ENCODE measurements around the gene FBLN2.
A peak's percentile ranks its signal among the peaks of the same experiment; 100 is the strongest.

Gene FBLN2

DNA sequence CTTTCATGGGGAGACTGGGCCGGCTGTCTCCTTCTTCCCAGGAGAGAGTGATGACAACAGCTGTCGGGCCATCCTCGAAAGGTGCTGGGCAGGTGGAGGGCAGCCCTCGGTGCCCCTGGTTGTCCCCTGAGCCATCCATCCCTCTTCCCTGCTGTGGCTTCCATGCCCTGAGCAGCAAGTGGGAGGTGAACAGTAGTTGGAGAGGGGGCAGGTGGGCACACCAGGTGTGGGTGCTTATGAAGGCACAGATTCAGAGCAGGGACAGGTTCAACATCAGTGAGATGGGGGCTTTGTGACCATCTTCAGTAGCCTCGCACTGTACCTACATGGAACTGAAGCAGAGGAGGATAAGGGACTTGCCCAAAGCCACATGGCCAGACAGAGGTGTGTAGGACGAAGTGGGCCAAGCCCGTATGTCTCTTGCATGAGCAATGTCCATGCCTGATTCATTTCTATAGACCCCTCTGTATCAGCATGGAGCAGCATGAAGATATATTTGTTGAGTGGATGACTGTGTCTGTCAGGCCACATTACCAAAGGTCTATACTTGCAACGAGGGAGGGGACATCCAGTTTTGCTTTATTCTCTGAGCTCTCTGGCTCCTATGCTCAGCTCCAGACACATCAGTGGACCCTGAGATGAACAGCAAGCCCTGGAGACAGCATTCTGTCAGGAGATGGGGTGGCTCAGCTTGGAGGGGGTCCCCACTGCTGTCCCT, 107.8 kb downstream of the FBLN2 start:
- no peak for DNase-seq (ENCODE audit: low read depth in 2 of 2)

DNA sequence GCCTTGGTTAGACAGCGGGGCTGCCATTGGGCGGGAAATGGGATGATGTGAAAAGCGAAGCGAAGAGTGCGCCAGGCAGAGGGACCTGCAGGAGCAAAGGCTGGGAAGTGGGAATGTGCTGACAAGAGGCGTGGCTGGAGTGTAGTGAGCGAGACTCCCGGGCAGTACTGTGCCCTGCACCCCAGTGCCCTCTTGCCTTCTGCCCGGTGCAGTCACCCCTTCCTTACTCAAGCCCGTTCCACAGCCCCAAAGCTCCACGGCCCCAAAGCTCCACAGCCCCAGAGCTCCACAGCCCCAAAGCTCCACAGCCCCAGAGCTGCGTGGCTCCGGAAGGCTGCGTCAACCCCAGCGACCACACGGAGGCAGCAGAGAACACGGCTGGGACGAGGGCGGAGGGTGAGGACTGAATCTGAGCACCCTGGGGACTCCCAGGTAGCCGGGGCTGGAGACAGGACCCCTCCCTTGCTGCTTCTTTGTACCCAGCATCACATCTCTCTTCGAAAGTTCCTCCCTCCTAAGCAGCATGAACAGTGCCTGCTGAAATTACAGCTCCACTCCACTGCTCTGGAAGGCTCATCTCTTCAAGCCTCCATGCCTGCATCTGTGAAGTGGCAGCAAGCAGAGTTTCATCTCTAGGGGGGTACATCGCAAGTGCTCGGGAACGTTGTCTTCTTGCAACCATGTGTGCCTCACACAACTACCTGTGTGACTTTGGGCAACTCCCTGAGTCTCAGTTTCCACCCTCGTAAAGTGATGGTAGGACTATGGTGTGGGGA, 108.9 kb downstream of the FBLN2 start:
- H3K4me3 ChIP-seq (replicated peaks in 1 of 2; ENCODE audit: low read depth in 2 of 2, low read length in 2 of 2): peak overlapping the region in 1 of 2 donors; percentile 5
- peak; percentile 31 to 41 for DNase-seq (ENCODE audit: low read depth in 2 of 2)
- TF ChIP-seq, protein P1, sequence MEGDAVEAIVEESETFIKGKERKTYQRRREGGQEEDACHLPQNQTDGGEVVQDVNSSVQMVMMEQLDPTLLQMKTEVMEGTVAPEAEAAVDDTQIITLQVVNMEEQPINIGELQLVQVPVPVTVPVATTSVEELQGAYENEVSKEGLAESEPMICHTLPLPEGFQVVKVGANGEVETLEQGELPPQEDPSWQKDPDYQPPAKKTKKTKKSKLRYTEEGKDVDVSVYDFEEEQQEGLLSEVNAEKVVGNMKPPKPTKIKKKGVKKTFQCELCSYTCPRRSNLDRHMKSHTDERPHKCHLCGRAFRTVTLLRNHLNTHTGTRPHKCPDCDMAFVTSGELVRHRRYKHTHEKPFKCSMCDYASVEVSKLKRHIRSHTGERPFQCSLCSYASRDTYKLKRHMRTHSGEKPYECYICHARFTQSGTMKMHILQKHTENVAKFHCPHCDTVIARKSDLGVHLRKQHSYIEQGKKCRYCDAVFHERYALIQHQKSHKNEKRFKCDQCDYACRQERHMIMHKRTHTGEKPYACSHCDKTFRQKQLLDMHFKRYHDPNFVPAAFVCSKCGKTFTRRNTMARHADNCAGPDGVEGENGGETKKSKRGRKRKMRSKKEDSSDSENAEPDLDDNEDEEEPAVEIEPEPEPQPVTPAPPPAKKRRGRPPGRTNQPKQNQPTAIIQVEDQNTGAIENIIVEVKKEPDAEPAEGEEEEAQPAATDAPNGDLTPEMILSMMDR (IDR thresholded peaks at IDR 0.05; ENCODE audit: low read depth, low read length): peak; percentile 94

More for the DNA sequence above, 107.8 kb downstream of the FBLN2 start:
- no peak overlapping the region for H3K4me3 ChIP-seq (replicated peaks in 1 of 2; ENCODE audit: low read depth in 2 of 2, low read length in 2 of 2)
- TF ChIP-seq, protein P1 (IDR thresholded peaks at IDR 0.05; ENCODE audit: low read depth, low read length): no peak

DNA sequence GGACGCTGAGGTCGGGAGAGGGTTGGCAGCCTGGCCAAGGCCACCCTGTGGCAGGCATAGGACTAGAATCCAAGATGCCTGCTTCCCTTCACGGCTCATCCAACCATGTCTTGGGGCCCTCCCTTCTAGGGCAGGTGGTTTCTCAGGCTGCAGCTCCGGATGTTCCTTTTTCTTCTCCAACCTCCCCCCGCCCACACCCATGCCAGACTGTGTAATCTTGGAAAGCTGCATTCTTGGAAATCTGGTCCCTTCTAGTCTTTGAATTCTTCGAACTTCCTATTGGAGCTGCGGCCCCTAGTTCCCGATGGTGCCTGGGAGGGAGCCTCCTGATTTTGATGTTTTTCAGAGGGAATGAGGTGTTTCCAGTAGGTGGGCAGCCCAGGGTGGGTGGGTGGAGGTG, 109.8 kb downstream of the FBLN2 start:
- H3K4me3 ChIP-seq (replicated peaks in 1 of 2; ENCODE audit: low read depth in 2 of 2, low read length in 2 of 2): no peak overlapping the region
- TF ChIP-seq, protein P1 (IDR thresholded peaks at IDR 0.05; ENCODE audit: low read depth, low read length): no peak
- no peak for DNase-seq (ENCODE audit: low read depth in 2 of 2)

DNA sequence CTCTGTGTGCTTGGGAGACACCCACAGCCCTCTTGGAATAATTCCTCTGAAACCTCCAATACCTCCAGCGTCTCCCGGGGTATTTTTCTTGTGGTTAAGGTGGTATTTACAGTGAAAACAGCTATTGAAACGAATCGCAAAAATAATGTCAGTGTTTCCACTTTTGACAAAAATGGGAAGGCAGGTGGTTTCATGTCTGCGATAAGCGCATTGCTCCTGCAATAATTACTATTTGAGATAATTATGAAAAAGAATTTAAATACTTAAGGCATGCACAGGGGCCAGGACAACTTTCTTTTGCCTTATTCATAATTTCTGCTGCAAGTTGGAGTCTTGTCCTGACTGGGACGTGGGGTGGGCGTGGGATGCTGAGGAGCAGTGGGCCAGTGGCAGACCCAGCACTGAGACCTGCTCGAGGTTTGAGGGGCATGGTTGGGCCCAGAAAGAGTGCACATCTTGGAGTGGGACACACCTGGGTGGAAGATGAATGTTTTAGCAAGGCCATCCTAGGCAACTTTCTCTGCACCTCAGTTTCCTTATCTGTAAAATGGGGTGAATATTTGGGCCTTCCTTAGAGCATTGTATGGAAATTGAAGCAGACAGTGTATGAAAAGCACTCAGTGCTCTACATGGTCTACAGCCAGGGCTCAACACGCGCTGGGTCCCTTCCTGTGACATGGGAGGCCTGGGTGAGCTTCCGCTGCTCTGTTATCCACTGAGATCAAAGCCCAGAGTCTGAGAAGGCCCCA, 110.5 kb downstream of the FBLN2 start:
- TF ChIP-seq, protein P1 (IDR thresholded peaks at IDR 0.05; ENCODE audit: low read depth, low read length): no peak
- H3K4me3 ChIP-seq (replicated peaks in 1 of 2; ENCODE audit: low read depth in 2 of 2, low read length in 2 of 2): no peak overlapping the region
- no peak for DNase-seq (ENCODE audit: low read depth in 2 of 2)

DNA sequence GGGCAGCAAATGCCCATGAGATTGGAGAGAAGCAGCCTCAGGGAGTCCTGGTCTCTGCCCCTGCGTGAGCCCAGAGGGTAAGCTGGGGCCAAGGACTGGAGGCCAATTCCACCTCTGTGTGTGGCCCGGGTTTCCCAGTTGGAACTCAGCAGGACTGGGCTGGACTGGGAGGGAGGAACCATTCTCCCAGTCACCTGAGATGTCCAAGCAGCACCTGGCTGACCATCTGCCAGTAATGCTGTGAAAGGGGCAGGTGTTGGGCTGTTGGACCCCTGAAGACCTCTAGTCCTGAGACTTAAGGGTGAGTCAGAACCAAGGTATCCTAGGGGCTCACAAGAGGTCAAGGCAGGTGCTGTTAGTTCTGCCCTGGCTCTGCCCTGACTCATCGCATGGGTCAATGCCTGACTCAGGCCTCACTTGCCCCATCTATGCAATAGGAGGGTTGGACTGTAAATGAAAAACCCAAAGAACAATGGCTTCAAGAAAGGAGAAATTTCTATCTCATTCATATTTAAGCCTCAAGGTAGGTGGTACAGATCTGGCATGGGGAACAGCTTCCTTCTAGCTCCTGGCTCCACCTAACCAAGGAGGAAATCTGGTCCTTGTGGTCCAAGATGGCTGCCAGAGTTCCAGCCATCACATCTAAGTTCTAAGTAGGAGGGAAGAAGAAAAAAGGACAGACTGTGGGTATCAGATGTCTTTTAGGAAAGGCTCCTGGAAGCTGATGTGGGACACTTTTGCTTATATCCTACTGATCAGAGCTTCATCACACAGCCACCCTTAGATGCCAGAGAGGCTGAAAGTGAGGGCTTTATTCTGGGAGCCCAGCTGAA, 111.3 kb downstream of the FBLN2 start:
- no peak overlapping the region for H3K4me3 ChIP-seq (replicated peaks in 1 of 2; ENCODE audit: low read depth in 2 of 2, low read length in 2 of 2)
- TF ChIP-seq, protein P1 (IDR thresholded peaks at IDR 0.05; ENCODE audit: low read depth, low read length): no peak
- no peak for DNase-seq (ENCODE audit: low read depth in 2 of 2)

DNA sequence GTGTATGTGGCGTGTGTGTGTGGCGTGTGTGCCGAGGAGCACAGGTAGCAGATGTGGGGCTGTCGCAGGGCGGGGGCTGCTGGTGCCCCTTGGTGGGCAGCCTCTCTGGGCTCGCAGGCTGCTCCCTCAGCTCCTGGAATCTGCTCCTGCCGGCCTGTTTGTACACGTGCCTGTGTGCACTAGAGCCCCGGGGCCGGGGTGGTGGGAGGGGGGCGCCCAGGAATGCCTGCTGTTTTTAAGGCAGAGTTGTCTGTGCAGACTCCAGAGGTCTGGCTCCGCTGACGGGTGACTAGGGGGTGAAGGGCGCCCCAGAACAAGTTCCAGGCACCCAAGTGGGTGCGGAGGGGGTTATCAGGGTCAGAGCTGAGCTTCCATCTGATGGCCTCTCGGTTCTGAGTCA, 112.2 kb downstream of the FBLN2 start:
- no peak overlapping the region for H3K4me3 ChIP-seq (replicated peaks in 1 of 2; ENCODE audit: low read depth in 2 of 2, low read length in 2 of 2)
- no peak for DNase-seq (ENCODE audit: low read depth in 2 of 2)

More for the DNA sequence above, 112.2 kb downstream of the FBLN2 start:
- TF ChIP-seq, protein P1 (IDR thresholded peaks at IDR 0.05; ENCODE audit: low read depth, low read length): no peak

Data from cardiac fibroblast (primary cell).